ENCODE measurements around the gene IL4R. TPM values are rescaled to one million over a fixed set of nuclear protein-coding genes. Genes with fewer than 3 reads are reported as not detected.
A peak's percentile ranks its signal among the peaks of the same experiment; 100 is the strongest.
"Not testable (repeated sequence)": the region's sequence is repeated elsewhere in the genome, so short reads cannot be mapped to it uniquely, and the experiment has no call there.

Gene IL4R
- total RNA-seq, 1 donor from 2014 or later: 74.2 TPM

DNA sequence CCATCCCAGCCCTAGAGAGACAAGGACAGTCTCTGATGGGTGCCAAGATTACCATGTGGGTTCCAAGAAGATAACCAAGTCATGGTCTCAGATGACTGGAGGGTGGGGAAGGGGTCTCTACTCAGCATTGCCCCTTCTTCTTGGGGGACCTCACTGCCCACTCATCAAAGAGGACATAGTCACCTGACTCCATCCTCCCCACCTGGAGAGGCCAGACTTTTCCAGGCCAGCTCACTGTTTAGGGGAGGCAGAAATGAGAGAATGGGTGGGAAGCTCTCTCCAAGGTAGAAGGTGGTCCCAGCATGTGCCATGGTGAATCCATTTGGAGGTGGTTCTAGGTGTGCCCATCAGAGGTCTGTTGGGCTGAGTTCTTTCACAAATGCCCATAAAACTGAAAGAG is 67.5 kb downstream of the IL4R start:
- DNase-seq (ENCODE audit: low spot score): no peak

- DNase-seq (ENCODE audit: low spot score): no peak
These were observed 68.4 kb downstream of the IL4R start for GRCh38 chr16:27381974-27382855.

GRCh38 chr16:27383556-27384243 is 69.9 kb downstream of the IL4R start:
- DNase-seq (ENCODE audit: low spot score): no peak

GRCh38 chr16:27384425-27384824 is 70.7 kb downstream of the IL4R start:
- no peak for DNase-seq (ENCODE audit: low spot score)

DNA sequence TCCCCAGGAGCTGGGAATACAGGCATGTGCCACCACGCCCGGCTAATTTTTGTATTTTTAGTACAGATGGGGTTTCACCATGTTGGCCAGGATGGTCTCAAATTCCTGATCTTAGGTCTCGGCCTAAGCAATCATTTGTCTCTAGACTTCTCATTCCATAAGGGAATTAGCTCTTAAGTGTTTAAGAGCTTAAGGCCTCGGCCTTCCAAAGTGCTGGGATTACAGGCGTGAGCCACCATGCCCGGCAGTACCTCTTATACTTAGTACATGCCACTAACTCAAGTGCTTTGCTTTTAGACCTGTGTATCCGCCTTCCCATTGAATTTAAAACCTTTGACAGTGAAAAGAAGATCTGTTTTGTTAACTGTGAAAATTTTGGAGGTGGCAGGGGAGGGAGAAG is 71.6 kb downstream of the IL4R start:
- no peak for DNase-seq (ENCODE audit: low spot score)

DNA sequence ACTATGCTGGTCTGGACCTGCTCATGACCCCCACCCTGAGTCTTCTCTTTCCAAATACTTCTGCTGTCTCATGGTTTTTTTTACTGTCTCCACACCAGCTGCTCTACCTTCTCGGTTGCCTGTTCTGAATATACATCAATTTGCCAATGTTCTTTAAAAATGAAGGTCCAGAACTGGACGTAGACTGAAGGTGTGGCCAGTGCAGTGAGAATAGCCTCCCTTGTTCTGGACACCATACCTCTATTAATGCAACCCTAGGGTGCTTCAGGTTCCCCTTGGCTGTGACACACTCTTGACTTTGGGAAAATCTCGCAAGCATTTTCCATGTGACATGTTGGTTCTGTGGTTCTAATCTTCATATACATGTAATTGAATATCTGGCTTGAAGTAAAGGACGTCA is 72.9 kb downstream of the IL4R start:
- DNase-seq (ENCODE audit: low spot score): no peak

GRCh38 chr16:27387724-27388123 is 74.0 kb downstream of the IL4R start:
- no peak for DNase-seq (ENCODE audit: low spot score)

DNA sequence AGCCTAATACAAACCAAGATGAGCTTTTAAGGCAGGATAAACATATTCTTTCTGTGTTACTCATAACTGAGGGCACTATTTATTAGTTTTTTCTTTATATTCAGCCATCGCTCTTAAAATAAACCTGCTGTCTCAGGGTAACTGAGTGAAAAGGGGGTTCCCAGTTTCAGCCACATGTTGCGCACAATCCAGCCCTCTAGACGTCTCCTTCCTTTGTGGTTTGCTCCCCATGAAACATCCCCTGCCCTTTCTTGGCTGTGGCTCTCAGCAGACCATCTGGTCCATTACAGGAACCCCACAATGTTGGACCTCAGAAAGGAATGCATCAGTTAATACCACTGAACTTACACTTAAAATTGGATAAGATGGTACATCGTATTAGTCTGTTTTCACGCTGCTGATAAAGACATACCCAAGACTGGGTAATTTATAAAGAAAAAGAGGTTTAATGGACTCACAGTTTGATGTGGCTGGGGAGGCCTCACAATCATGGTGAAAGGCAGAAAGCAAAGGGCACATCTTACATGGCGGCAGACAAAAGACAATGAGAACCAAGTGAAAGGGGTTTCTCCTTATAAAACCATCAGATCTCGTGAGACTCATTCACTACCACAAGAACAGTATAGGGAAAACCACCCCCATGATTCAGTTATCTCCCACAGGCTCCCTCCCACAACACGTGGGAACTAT is 75.6 kb downstream of the IL4R start:
- DNase-seq (ENCODE audit: low spot score): no peak

- DNase-seq (ENCODE audit: low spot score): no peak
These were observed 76.4 kb downstream of the IL4R start for GRCh38 chr16:27390151-27390550.

- DNase-seq (ENCODE audit: low spot score): no peak
These were observed 78.9 kb downstream of the IL4R start for GRCh38 chr16:27392671-27393070.

GRCh38 chr16:27394516-27394915 is 80.7 kb downstream of the IL4R start:
- DNase-seq (ENCODE audit: low spot score): no peak

DNA sequence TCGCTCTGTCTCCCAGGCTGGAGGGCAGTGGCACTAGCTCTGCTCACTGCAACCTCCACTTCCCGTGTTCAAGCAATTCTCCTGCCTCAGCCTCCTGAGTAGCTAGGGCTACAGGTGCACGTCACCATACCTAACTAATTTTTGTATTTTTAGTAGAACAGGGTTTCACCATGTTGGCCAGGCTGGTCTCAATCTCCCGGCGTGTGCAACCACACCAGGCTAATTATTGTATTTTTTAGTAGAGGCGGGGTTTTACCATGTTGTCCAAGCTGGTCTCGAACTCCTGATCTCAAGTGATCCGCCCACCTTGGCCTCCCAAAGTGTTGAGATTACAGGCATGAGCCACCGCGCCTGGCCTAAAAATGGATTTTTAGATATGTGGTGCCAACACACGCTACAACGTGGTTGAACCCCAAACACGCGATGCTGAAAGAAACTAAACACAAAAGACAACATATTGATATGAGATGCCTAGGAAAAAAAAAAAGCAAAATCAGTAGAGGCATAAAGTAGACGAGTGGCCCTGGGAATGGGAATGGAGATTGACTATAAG is 84.6 kb downstream of the IL4R start:
- not testable (repeated sequence) for DNase-seq (ENCODE audit: low spot score)

DNA sequence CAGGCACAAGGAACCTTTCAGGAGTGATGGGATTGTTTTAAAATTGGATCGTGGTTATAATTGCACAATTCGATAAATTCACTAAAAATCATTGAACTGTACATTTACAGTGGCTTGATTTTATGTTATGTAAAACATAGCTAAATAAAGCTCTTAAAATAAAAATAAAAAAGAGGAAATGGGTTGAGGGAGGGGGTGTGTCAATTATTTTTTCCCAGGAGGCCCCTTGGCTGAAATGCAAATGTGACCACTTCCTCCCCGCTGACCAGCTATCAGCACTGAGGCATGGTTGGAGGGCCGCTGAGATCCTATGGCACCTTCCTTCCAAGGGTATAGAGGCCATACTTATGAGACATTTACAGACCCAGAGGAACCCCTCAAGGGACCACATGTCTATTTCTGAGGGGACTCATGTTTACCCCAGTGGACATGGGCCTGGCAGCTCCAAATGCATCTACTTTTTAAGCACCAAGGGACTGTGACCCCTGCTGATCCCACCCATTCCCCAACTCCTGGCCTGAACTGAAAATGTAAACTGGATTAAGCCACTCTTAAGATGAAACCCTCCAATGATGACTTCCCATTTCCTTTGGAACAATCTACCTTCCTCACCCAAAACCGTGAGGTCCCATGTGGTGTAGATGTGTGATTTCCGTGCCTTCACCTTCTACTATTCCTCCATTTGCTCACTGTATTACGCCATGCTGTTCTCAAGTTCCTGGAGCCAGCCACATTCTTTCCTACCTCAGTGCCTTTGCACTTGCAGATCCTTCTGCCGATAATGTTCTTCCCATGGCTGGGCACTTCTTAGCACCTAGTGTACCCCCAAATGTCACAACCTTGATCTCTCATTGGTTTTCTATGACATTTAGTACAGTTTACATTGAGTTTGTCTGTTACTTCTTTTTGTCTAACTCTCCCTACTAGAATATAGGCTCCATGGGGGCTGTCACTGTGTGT is 85.4 kb downstream of the IL4R start:
- no peak for DNase-seq (ENCODE audit: low spot score)

- no peak for DNase-seq (ENCODE audit: low spot score)
These were observed 86.2 kb downstream of the IL4R start for GRCh38 chr16:27399969-27400368.

GRCh38 chr16:27400751-27401620 is 87.2 kb downstream of the IL4R start:
- DNase-seq (ENCODE audit: low spot score): no peak

GRCh38 chr16:27401768-27402568 is 88.2 kb downstream of the IL4R start, which contains the start of gene IL21R:
TSS of gene IL21R (plus strand) at chr16:27402174. CDS start at chr16:27430072, 27,898 bp downstream.
- peak; percentile 53 for DNase-seq (ENCODE audit: low spot score)

DNA sequence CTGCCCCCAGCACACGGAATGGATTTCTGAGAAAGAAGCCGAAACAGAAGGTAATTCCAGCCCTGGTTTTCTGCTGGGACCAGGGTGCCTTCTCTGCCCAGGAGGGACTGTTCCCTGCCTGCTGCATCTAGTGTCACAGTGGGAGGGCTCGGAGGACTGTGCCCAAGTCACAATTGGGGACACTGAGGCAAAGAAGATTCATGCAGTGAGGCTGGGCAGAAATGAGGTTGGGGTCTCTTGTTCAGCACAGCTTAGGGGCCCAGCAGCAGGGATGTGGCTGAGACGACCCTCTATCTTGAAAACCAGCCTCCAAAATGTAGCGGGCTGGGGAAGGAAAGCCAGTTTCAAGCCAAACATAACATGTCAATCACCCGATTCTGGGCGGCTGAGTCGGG is 88.8 kb downstream of the IL4R start:
- no peak for DNase-seq (ENCODE audit: low spot score)

GRCh38 chr16:27402964-27403600 is 89.3 kb downstream of the IL4R start:
- DNase-seq (ENCODE audit: low spot score): no peak

GRCh38 chr16:27403601-27403992 is 89.8 kb downstream of the IL4R start:
- no peak for DNase-seq (ENCODE audit: low spot score)

All from mucosa of gallbladder (tissue), 1 donor.